Ascending aorta (tissue), 2 donors: Measurements from ENCODE around the gene ALOX15B. TPM values are rescaled to one million over a fixed set of nuclear protein-coding genes. Genes with fewer than 3 reads are reported as not detected.
"Not testable (repeated sequence)": the region's sequence is repeated elsewhere in the genome, so short reads cannot be mapped to it uniquely, and the experiment has no call there.

Experiments used
- DNase-seq, 2 donors: peaks; one replicate each; pipeline ENCODE4 v3.0.0-alpha.2; 2019; ENCODE audit warnings: low spot score in 2 of 2
- H3K27ac ChIP-seq, 2 donors: fragments of 200-600 bp; sonication (generic); one replicate each; pipeline ENCODE4 v1.5.1; 2016 to 2017; ENCODE audit warnings: mild to moderate bottlenecking in 1 of 2
- H3K27me3 ChIP-seq: fragments of 200-600 bp; sonication (generic); one replicate; pipeline ENCODE4 v1.5.1; 2017
- H3K36me3 ChIP-seq, 2 donors: fragments of 200-600 bp; sonication (generic); one replicate each; pipeline ENCODE4 v1.5.1; 2016
- H3K4me1 ChIP-seq, 2 donors: fragments of 200-600 bp; sonication (generic); one replicate each; pipeline ENCODE4 v1.5.1; 2016 to 2017; ENCODE audit warnings: mild to moderate bottlenecking in 1 of 2
- H3K4me3 ChIP-seq, 2 donors: fragments of 200-600 bp; sonication (generic); one replicate each; pipeline ENCODE4 v1.5.1; 2016 to 2017; ENCODE audit warnings: mild to moderate bottlenecking in 1 of 2
- H3K9me3 ChIP-seq, 2 donors: fragments of 200-600 bp; sonication (generic); one replicate each; pipeline ENCODE4 v1.5.1; 2016
- CTCF ChIP-seq, 3 experiments: fragments of 200-600 bp in 2 of 3; fragments of 450-650 bp in 1 of 3; sonication (generic) in 2 of 3; IDR thresholded peaks; one replicate each; pipeline ENCODE4 v1.5.1; 2016 to 2019; ENCODE audit warnings: antibody characterized with exemption in 3 of 3, mild to moderate bottlenecking in 1 of 3, moderate library complexity in 1 of 3
- intact Hi-C: fragments of 100-400 bp; cut with DNase I; formaldehyde crosslinking; loops from one replicate; pipeline ENCODE4 v1.15.1; 2023
- total RNA-seq: library from RNA; depleted of rRNA; stranded (reverse); fragments of >200 nt; gene quantifications from one replicate; pipeline ENCODE4 v1.1.0, GENCODE V29; 2016

ALOX15B gene
- total RNA-seq, 1 donor from 2014 or later, result 2.3 TPM

- Histone ChIP-seq H3K4me3 (no peak overlapping the region), H3K9me3 (no peaks in the 10 kb centered on the region), H3K36me3 (no peaks in the 10 kb centered on the region), H3K27me3 (peaks cover 7% of the 10 kb centered on the region), H3K27ac (no peak overlapping the region), H3K4me1 (peaks cover 7 to 15% of the 10 kb centered on the region in 2 donors)
- no peak for TF ChIP-seq CTCF (IDR thresholded peaks at IDR 0.05)
- DNase-seq, result no peak
- intact Hi-C loops, result no loop called here
These were observed 35.7 kb downstream of the ALOX15B start for GRCh38 chr17:8074554-8074953.

DNA sequence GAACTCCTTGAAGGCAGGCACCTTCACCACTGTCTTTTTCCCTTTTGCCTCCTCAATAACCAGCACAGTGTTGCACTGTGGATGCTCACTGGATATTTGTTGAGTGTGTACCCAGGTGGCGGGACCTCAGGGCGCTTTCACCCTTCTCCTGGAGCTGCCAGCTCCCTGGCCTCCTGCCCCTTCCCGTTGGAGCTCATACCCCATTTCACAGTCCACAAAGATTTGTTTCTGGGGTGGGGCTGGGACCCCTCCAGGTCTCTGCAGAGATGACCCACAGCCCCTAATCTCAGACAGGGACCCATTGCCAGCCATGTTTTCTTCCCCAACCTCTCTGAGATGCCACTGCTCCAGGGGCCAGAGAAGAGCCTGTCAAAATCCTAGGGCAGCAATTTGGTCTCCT is 36.2 kb downstream of the ALOX15B start:
- Histone ChIP-seq H3K27me3 (peaks cover 7% of the 10 kb centered on the region), H3K9me3 (no peaks in the 10 kb centered on the region), H3K36me3 (no peaks in the 10 kb centered on the region), H3K27ac (no peak overlapping the region), H3K4me1 (peaks cover 7 to 18% of the 10 kb centered on the region in 2 donors), H3K4me3 (no peak overlapping the region)
- TF ChIP-seq CTCF (IDR thresholded peaks at IDR 0.05), result no peak
- intact Hi-C loops, result no loop called here
- DNase-seq, result no peak

DNA sequence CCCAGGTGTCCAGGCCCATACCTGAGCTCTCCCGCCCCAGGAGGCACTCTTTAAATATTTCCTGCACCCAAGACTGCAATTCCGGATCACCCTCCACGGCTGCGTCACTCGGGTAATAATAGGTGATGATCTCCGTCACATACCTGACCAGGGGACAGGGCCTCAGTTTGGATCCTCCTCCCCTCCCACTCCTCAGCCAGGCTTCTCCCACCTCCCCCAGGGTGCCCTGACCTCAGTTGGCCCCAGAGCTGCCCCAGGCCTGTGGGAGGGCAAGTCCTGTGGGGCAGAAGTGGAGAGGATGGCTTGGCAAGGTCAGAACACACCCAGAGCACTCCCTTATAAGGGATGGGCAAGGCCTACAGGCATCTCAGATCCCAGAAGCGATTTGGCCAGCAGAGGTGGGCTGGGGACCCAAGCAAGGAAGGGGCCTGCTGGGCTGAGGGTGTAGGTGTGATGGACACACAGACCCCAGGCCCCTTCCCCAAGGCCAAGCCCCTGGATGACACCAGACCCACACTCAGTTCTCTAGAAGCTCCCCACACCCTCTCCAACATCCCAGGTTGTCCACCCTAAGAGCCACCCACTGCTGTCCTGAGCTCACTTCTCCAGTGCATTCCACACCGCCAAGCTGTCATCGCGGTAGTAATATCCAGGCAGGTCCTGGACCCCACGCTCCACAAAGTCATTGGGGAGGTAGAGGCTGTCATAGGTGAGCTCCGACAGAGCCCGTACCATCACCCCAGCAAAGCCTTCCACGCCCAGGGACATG is 36.9 kb downstream of the ALOX15B start:
- Histone ChIP-seq H3K4me1 (peaks cover 7 to 22% of the 10 kb centered on the region in 2 donors), H3K4me3 (no peak overlapping the region), H3K9me3 (no peaks in the 10 kb centered on the region), H3K27me3 (peaks cover 7% of the 10 kb centered on the region), H3K27ac (no peak overlapping the region), H3K36me3 (no peaks in the 10 kb centered on the region)
- intact Hi-C loops, result no loop called here
- TF ChIP-seq CTCF (IDR thresholded peaks at IDR 0.05), result no peak
- DNase-seq, result no peak

DNA sequence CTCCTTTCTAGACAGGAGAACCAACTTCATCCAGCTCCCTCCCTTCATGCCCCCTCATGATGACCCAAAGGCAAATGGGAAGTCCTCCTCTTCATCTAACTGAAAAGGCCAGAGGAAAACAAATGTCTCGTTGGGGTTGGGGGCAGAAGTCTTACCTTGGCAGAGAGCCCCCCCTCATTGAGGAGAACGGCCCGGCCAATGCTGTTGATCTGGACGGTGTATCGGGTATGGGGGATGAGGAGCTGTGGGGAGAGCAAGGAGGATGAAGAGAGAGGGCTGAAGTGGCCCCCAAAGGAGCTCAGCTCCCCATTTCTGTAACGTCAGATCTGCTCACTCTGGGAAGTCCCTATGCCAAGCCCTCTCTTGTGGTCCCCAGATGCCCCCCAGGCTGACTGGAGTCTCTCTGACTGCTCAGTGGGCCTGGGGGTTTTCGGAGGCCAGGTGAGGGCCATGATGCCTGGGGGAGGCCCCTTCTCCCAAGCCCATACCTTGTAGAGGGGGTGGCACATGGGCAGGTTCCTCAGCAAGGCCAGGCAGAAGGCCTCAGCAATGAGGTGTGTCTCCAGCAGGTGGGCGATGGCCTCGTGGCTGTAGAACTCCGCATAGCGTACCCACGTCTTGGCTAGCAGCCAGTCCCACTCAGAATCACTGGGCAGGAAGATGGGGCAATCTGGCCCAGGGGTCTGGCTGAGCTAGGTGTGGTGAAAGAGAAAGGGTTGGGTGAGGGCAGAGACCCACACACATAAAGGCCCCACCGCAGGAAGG is 37.8 kb downstream of the ALOX15B start:
- no peak for DNase-seq
- TF ChIP-seq CTCF (IDR thresholded peaks at IDR 0.05), result no peak
- H3K9me3 ChIP-seq, result no peaks in the 10 kb centered on the region
- intact Hi-C loops, result no loop called here
- H3K27ac ChIP-seq, result no peak overlapping the region
- peaks cover 7 to 22% of the 10 kb centered on the region in 2 donors for H3K4me1 ChIP-seq
- no peak overlapping the region for H3K4me3 ChIP-seq
- no peaks in the 10 kb centered on the region for H3K36me3 ChIP-seq
- peaks cover 7% of the 10 kb centered on the region for H3K27me3 ChIP-seq

DNA sequence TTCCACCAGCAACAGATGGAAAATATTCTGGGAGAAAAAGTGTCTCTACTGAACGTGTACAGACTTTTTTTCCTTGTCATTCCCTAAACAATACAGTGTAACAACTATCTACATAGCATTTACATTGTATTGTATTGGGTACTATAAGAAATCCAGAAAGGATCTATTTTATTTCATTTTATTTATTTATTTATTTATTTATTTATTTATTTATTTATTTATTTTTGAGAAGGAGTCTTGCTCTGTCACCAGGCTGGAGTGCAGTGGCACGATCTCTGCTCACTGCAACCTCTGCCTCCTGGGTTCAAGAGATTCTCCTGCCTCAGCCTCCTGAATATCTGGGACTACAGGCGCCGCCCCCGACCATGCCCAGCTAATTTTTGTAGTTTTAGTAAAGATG is 39.1 kb downstream of the ALOX15B start:
- DNase-seq, H3K27me3 ChIP-seq, intact Hi-C loops, H3K4me3 ChIP-seq, H3K36me3 ChIP-seq, H3K9me3 ChIP-seq, H3K27ac ChIP-seq: not testable (repeated sequence)
- peaks cover 0 to 21% of the 10 kb centered on the region in 2 donors for H3K4me1 ChIP-seq
